ENCODE results near the gene HLTF.

HLTF gene

GRCh38 chr3:149086232-149086988 lies at the start of gene HLTF:
HLTF (minus strand) TSS chr3:149086533; CDS start chr3:149086336, 197 bp downstream.
- no peak for TF ChIP-seq CTCF (IDR thresholded peaks at IDR 0.05)

GRCh38 chr3:149134575-149134974 lies 48.2 kb upstream of the HLTF start:
- no peak for TF ChIP-seq CTCF (IDR thresholded peaks at IDR 0.05)

- TF ChIP-seq CTCF (IDR thresholded peaks at IDR 0.05): no peak
Observed at GRCh38 chr3:149131589-149131988, 45.3 kb upstream of the HLTF start.

- 0 out of 2 replicates have a peak, but pooled peaks have one; percentile 9 for TF ChIP-seq CTCF (IDR thresholded peaks at IDR 0.05)
Observed at GRCh38 chr3:149129326-149130205, 43.2 kb upstream of the HLTF start, which contains the start of gene HPS3. HPS3 (plus strand) TSS chr3:149129638; CDS start chr3:149129724, 86 bp downstream.

GRCh38 chr3:149128821-149129220 lies 42.5 kb upstream of the HLTF start:
- no peak for TF ChIP-seq CTCF (IDR thresholded peaks at IDR 0.05)

GRCh38 chr3:149122721-149123578 lies 36.6 kb upstream of the HLTF start:
- no peak for TF ChIP-seq CTCF (IDR thresholded peaks at IDR 0.05)

All from LNCAP (cell line).